CD4-positive, alpha-beta T cell treated with Interleukin-12 subunit alpha and Interleukin-12 subunit beta, for 1 hour (primary cell): ENCODE measurements around the gene WWC1.
"Not testable (repeated sequence)": the region's sequence is repeated elsewhere in the genome, so short reads cannot be mapped to it uniquely, and the experiment has no call there.

Experiments
- DNase-seq: peaks from one replicate; pipeline ENCODE4 v3.0.0-alpha.2; 2020

The WWC1 gene

DNA sequence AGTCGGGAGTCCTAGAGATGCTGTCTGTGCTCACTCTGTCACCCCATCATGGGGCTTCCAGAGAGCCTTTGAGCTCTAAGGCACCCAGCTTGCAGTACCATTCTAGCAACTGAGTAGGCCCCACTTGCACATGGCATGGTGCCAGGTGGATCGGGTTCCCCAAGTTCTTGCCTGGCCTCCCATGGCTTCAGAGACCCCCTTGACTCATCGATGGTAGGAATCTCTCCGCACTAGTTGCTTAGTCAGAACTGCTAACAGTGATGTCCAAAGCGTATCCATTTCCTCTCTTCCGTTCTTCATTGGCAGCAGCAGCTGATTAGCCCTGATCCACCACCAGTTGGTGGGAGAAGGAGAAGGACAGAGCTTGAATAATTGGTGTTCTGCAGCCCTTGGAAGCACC, 124.5 kb downstream of the WWC1 start:
- no peak for DNase-seq

DNA sequence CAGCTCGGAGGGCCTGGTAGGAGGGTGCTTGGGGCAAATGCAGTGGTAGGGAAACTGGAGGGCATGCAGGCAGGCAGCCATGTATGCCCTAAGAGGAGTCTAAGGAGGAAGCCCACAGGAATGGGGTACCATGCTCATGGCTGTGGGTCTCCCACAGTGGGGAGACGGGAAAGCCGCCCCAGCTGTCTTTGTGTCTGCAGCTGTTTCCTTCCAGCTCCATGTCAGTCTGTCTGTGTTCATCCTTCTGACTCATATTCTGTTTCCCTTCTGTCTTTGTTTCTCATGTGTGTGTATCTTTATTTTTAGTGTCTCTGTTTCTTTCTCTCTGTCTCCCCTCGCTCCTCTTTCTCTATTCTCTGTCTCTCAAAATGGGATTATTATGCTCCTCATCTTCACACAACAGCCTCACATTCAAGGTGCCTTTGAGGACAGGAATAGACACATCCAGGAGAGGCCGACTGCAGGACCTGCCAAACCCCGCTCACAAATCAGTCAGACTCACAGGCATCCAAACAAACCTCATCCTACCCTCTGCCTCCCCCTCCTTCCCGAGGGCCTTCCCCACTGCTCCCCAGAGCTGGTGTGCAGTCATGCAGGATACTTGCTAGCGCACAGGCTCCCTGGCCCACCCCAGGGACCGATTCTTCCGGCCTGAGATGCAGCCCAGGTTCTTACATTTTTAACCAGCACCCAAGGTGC, 126.4 kb downstream of the WWC1 start:
- no peak for DNase-seq

DNA sequence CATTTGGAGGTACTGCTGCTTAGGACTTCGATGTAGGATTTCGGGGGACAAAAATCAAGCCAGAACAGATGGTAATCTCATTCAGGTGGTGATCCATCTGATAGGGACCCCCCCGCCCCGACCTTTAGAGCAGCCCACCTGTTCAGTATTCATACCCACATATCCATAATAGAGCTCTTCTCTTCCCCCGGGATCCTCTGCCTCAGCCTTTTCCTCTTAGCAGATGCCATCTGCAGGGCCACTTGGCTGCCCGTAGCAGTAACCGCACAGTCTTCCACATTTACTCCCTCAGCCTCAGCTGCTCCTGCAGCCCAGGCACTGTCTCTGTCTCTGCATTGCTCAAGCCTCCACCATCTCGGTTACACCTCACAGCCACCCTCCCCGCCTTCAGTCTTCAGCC, 129.0 kb downstream of the WWC1 start:
- DNase-seq = no peak

DNA sequence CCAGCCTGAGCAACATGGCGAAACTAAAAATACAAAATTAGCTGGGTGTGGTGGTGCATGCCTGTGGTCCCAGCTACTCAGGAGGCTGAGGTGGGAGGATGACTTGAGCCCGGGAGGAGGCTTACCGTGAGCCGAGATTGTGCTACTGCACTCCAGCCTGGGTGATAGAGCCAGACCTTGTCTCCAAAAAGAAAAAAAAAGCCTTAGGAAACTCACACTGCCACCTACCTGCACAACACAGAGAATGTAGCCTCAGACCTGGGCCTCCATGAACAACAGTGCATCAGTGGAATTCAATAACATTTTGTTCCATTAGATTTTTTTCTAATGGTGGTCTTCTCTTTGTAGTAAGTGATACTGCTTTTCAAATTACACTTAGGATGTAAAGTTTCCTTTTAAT, 131.0 kb downstream of the WWC1 start:
- DNase-seq = peak; percentile 7

DNA sequence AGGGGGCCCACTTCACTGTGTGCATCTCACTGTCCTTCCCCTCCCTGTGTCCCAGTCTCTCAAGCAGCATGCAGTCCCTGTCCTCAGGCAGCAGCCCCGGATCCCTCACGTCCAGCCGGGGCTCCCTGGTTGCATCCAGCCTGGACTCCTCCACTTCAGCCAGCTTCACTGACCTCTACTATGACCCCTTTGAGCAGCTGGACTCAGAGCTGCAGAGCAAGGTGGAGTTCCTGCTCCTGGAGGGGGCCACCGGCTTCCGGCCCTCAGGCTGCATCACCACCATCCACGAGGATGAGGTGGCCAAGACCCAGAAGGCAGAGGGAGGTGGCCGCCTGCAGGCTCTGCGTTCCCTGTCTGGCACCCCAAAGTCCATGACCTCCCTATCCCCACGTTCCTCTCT, 132.0 kb downstream of the WWC1 start:
- no peak for DNase-seq

DNA sequence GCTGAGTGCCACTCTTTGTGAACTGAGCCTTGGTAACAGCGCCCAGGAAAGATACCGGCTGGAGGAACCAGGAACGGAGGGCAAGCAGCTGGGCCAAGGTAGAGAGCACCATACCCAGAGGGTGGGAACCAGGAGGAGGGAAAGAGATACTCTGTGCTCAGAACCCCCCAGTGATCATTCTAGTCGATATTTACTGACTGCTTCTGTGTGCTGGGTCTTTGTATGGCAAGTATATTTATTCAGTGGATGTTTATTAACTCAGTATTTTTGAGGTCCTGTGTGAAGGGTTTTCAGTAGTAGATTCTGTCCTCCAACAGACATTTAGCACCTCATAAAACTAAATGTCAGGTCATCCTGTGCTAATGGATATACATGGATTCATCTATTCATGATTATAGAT, 132.5 kb downstream of the WWC1 start:
- no peak for DNase-seq

DNA sequence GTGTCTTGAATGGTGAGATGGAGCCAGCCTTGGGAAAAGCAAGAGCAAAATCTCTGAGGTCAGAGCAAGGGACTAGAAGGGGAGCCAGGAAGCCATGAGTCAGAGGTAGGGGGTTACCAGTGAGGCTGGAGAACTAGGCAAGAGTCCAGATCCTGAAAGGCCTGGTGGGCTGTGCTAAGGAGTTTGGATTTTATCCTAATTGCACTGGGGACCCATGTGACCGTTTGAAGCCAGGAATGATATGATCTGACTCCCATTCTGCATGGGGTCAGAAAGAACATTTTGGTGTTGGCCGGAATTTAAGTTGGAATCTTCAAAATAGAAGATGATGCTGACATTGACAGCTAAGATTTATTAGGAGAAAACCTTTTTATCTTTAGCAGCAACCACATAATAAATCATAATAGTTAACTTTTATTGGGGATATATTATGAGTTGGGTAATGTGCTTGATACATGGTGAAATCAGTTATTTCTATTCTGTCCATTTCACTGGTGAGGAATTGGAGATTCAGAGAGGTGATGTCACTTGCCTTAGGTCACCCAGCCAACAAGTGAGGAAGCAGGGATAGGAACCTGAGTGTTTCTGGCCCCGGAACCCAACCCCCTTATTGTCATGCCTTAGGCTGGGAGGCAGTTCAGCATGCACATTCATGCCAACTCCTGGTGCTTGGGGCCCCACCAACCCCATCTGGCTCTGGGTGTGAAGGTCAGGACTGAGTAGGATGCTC, 133.3 kb downstream of the WWC1 start:
- no peak for DNase-seq

DNA sequence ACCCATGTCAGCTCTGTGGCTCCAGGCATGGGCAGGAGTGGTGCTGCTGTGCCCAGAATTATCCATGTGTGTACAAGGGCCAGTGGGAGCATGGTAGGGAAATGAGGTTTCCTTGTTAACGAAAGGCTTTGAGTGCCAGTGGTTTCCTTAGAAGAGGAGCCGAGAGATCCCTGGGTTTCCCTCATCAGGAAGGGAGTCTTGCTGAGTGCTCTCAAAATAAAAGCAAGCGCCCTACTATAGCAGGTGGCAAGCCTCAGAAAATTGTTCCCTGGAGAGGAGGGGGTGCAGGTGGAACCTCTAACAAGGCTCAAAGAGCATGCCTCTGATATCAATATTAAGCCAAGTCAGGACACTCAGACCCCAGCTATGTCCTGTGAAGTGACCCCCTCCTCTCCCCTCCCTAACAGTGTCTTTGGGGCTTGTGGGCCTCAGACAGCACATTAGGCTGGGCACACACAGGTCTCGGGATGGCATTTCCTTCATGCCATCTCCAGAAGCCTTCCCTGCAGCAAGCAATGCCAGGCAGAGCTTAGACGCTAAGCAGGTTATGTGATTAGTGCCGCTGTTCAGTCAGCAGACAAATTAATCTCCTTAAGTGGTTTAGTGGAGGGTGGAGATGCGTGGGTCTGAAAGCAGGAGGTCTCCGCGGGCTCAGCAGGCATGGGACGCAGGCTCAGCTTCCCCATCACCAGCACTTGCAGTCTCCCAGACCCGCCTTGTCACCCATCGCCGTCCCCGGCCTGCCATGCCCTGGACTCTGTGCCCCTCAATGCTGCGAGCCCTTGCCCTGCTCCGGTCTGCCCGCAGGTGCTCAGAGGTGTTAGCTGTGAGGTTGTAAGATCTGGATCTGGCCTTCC, 134.8 kb downstream of the WWC1 start:
- DNase-seq = no peak

DNA sequence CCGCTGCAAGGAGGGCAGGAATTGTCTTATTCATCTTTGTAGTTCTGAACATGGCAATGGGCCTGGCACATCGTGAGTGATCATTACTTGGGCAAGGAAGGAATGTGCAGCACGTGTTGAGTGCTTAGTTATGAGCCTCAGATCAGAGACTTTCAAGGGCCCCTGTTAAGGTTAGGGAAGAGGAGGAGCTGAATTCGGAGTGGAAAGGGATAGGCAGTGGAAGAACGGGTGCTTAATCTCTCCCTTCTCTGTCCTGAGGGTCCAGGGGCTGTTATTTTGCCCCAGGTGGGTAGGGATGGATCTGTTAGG, 135.4 kb downstream of the WWC1 start:
- no peak for DNase-seq

DNA sequence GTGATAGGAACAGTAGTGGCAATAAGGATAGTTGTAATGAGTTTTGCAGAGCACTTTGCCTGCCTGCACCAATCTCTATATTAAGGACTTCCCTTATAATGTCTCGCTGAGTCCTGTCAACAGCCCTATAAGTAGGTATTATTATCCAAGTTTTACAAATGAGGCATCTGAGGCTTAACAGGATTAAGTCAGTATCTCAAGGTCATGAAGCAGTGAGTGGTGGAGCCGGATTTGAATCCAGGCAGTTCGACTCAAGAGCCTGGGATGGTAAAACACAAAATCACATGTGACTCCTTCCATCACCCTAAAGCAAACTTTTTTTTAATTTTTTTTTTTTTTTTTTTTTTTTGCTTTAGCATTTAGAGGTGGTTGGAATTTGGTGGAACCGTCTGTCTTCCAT, 135.8 kb downstream of the WWC1 start:
- no peak for DNase-seq

DNA sequence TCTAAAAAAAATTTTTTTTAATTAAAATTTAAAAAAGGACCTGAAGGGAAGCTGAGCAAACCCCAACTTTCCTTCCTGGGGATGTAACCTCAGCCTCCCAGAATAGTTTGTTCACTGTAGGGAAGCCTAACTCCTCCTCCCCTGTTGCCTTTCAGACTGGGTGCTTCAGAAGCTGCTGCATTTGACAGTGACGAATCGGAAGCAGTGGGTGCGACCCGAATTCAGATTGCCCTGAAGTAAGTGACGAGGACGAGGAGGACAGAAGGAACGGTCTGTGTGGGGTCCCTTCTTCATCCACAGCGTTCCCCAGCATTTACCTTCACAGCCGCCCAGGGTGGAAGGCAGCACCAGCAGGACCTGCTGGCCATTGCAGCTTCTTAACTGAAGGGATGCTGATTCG, 137.1 kb downstream of the WWC1 start:
- DNase-seq = no peak

DNA sequence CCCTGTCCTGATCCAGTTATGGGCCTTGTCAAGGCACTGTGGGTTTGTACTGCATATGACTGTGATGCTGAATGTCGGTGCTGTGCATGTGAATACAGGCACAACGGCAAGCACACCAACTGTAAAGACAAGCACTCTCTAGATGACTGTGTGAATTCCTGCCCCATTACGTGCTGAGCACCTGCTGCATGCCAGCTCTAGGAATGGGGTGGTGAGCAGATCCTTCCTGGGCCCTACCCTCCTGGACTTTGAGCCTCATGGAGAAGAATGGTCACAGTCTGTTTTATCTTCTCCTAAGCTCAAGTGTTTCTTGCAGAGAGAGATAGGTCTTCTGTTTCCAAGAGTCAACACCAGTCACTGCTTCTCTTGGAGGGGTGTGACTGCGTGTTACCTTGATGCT, 138.9 kb downstream of the WWC1 start:
- no peak for DNase-seq

DNA sequence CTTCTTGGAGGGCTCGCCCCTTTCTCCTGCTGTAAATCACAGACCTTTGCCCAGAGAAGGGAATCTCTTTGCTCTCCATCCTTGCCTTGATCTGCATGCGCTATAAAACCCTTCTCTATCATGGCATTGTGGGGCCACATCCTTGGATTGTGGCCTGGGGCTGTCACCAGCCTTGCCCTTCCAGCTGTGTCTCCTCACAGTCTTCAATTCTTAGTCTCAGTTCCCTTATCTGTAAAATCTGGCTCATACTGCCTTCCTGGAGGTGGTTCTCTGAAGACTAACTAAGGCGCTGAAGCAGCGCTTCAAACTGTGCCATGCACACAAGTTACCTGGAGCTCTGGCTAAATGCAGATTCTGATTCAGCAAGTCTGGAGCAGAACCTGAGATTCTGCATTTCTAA, 141.5 kb downstream of the WWC1 start:
- DNase-seq = no peak

DNA sequence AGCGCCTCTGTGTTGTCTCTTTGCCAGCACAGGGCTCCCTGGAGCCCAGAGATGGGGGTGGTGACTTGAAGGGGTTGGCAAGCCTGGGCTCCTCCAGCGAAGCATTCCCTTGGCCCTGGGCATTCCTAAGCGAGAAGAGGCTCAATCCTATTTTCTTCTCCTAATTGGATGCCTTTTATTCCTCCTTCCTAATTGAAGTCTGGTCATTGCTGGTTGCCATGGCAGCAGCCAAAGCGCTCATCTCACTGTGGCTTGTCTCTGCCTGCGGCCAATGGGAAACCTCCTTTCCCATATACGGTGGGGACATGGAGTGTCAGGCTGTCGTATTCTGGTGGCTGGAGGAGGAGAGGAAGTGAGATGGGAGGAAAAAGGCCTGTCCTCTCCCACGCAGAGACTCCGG, 142.6 kb downstream of the WWC1 start:
- DNase-seq = no peak

DNA sequence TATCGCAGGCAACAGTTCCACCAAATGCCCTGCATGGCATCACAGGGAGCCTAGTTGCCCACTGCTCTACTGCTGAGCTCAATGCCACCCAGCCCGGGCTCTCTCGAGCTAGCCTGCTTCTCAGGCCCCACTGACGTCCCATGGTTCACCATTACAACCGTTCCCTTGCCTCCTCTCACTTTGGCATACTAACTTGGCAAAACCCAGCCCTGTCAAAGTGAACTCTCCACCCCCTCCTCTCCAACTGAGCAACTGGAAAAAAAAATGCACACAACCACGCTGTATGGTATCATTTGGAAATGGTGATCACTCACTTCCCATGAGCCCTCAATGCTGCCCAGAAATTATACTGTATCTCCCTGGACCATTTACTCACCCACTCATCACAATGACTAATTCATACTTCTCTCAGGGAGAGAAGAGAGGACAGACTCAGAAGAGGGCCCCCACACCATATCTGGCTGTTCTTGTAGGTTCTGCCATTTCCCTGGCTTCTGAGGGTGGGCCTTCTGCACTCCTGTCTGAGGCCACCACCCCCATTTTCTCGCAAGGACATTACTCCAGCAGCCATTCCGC, 143.4 kb downstream of the WWC1 start:
- DNase-seq = no peak

DNA sequence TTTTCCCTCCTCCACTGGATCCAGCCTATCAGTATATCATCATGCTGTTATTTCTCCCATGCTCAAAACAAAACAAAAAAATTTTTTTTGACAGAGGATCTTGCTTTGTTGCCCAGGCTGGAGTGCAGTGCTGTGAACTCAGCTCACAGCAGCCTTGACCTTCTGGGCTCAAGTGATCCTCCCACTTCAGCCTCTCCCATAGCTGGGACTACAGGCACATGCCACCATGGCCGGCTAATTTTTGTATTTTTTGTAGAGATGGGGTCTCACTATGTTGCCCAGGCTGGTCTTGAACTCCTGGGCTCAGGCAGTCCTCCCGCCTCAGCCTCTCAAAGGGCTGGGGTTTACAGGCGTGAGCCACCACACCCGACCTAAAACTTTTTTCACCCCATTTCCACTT, 143.9 kb downstream of the WWC1 start:
- not testable (repeated sequence) for DNase-seq

DNA sequence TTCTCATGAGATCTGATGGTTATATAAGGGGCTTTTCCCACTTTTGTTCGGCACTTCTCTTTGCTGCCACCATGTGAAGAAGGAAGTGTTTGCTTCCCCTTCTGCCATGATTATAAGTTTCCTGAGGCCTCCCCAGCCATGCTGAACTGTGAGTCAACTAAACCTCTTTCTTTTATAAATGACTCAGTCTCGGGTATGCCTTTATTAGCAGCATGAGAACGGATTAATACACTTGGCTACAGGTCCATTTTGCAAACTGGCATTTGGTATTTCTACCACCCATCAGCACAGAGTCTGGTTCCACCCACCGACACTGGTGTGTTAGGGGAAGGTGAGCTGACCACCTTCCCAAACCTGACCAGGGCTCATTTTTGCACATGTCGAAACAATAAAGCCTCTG, 146.9 kb downstream of the WWC1 start:
- DNase-seq = no peak

DNA sequence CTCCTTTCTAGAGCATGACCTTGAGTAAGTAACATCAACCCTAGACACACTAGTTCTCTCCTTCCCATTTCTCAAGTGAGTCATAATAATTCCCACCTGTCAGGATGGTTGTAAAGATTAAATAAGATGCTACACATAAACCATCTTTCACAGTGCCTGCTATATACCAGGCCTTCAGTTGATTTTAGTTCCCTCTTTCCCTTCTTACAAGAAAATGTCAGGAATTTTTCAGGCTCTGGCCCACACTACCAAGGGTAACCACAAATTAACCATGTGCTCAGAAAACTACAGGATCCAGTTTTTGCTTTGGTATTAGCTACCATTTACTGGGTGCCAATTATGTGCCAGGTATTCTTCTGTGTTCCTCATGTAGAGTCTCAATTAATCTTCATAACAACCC, 152.1 kb downstream of the WWC1 start:
- DNase-seq = no peak

DNA sequence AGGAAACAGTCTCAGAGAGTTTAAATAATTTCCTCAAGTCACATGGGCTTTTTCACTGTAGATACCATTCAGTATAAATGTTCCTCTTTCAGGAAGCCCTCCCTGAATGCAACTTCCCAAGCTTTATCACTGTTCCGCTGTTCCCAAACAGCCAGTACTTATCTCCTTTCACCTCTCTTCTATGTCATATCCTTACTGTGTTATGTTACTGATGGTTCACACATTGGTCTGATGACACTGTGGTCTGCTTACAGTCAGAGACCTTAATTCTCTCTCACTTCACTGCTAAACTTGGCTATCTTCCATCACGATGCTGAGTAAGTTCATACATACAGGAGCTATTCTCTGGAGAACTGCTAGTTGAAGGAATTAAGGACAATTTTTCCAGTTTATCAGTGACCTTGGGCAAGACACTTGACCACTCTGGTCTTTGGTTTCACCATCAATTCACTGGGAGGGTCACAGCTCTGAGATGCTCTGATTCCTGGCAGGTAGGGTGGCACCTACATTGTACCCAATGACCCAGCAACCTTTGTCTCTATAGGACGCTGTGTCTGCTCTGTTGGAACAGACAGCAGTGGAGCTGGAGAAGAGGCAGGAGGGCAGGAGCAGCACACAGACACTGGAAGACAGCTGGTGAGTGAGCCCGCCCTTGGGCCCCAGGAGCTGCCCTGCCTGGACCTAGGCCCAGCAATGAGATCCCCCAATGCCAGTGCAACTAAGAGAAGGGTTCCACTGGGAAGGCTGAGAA, 152.7 kb downstream of the WWC1 start:
- no peak for DNase-seq

DNA sequence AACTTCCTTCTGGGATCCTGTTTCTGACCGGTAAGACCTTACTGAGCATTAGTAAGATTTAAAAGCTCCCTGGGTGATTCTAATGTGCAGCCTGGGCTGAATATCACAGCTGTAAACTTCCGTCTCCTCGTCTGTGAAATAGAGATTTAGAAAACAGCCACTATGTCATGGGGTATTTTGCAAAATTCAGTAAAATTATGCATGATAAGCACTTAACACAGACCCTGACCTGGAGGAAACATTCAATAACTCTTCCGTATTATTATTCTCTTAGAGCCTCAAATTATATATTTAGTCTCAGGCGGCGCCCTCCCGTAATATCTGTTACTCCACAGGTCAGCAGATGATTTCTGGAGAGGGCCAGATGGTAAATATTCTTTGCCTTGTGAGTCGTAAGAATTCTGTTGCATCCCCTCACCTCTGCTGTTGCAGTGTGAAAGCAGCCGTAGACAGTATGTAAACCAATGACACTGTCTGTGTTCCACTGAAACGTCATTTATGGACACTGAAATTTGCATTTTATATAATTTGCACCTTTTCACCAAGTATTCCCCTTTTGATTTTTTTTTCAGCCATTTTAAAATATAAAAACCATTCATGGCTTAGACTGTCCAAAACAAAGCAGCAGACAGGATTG, 155.7 kb downstream of the WWC1 start:
- DNase-seq = no peak

DNA sequence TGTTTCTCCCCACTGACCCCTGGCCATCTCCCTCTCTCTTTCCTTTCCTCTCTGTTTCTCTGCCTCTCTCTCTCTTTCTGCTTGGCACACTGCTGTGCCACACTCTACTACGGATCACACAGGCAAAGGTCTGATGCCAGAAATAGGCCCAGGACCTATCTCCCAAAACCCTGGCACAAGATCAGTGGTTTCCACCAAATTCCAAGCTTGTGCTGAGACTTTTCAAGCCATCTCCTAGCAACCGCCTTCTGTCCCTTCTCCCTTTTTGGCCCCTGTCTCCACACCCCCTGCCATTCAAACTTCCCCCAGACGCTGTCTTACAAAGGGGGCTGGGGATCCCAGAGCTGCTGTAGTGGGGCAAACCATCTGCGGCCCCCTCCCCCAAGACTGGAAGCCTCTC, 156.4 kb downstream of the WWC1 start:
- no peak for DNase-seq

DNA sequence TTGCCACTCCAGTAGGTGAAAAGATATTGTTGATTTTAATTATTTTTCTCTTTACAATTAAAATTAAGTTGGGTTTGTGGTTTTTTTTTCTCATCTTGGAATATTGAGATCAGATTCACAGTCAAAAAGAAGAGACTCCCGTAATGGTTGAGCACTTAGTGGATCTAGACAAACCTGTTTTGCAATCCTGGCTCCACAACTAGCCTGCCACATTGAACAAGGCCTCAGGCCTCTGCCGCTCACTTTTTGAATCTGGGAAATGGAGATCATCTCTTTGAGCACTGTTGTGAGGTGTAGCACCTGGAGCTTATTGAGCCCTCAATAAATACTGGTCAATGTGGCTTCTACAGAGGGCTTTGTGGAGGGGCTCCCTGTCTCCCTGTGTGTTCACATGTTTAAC, 157.7 kb downstream of the WWC1 start:
- DNase-seq = no peak

DNA sequence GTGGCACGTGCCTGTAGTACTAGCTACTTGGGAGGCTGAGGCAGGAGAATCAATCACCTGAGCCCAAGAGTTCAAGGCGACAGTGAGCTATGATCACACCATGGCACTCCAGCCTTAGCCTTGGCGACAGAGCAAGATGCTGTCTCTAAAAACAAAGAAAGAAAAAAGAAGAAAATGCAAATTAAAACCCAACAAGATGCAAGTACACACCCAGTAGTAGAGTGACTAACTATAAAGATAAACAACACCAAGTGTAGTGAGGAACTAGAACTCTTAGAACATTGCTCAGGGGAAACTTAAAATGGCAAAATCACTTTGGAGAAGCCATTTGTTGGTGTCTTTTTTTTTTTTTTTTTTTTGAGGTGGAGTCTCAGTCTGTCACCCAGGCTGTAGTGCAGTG, 160.1 kb downstream of the WWC1 start:
- no peak for DNase-seq
